ENCODE measurements around the gene GUCA1A. TPM values are rescaled to one million over a fixed set of nuclear protein-coding genes. Genes with fewer than 3 reads are reported as not detected.
"Not testable (repeated sequence)": the region's sequence is repeated elsewhere in the genome, so short reads cannot be mapped to it uniquely, and the experiment has no call there.

GUCA1A gene
- total RNA-seq, 1 donor from 2014 or later: not detected

- DNase-seq (ENCODE audit: low read depth in 2 of 2): peak in 1 of 2 donors; percentile 18
Measured at GRCh38 chr6:42175860-42176259, 2.7 kb downstream of the GUCA1A start.

DNA sequence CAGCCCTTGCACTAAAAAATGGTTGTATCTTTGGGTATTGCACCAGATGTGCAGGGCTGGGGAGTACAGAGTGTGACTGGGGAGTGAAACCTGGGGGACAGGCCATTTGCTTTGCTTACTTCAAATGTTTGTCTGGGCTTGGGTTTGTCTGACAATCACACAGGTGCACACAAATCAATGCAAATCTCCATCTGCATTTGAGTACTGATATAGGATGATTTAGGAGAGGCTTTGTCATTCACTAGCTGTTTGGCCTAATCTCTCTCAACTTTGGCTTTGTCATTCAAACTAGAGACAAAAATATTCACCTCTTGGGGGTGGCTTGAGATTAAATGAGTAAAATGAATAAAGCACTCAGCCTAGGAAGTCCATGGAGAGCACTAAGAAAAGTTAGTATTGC is 3.8 kb downstream of the GUCA1A start:
- DNase-seq (ENCODE audit: low read depth in 2 of 2): no peak

DNA sequence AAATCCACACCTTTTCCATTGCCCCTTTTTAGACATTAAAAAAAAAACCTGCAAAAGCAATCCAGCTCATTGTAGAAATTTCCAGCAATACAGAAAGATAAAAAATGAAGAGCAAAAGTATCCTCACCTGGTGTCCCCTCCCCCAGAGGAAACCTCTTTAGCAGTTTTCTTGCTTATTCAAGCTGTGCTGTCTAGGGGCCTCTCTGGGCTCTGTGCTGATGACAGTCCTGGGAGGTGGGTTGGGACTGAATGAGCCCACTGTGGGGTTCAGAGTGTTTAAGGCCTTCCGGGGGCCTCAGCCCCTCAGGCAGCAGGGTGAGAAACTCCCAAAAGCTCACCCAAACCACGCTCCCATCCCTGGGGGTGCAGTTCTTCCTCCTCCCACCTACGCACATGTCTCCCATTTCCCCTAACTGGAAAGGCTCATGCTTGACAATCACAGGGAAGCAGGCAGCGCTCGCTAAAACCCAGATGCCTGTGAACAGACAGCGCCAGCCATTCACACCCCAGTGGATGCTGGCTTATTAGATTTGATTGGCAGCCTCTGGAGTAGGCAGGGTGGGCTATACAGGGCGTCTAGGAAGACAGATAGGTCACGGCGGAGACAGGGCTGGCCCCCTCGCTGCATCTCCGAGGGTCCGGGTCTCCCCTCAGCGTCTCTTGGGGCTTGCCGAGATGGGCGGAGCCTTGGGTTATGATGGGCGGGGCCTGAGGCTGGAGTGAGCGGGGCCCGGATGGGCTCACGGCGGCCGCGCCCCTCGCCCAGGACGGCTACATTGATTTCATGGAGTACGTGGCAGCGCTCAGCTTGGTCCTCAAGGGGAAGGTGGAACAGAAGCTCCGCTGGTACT is 4.6 kb downstream of the GUCA1A start:
- no peak for DNase-seq (ENCODE audit: low read depth in 2 of 2)

GRCh38 chr6:42179261-42179944 is 6.2 kb downstream of the GUCA1A start:
- DNase-seq (ENCODE audit: low read depth in 2 of 2): no peak

- DNase-seq (ENCODE audit: low read depth in 2 of 2): no peak
Measured at GRCh38 chr6:42179945-42180313, 6.8 kb downstream of the GUCA1A start.

- no peak for DNase-seq (ENCODE audit: low read depth in 2 of 2)
Measured at GRCh38 chr6:42182101-42182500, 8.9 kb downstream of the GUCA1A start.

GRCh38 chr6:42184475-42184874 is 11.3 kb downstream of the GUCA1A start:
- no peak for DNase-seq (ENCODE audit: low read depth in 2 of 2)

DNA sequence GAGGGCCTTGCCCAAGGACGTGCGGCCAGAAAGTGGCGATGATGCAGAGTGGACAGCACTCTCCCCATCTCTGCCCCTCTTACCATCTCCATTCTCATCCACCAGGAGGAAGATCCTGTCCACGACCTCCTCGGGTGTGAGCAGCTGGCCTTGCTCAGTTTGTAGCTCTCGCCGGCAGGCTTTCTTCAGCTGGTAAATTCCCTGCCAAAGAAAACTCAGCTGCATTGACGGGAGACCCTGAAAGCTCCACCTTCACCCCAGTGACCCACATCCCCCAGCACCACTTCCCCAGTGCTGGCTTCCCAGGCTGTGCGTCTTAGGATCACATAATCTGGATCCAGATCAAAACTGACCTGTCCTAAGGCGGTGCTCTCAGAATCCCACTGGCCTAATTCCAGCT is 12.4 kb downstream of the GUCA1A start:
- DNase-seq (ENCODE audit: low read depth in 2 of 2): no peak

- DNase-seq (ENCODE audit: low read depth in 2 of 2): no peak
Measured at GRCh38 chr6:42188406-42188805, 15.2 kb downstream of the GUCA1A start.

DNA sequence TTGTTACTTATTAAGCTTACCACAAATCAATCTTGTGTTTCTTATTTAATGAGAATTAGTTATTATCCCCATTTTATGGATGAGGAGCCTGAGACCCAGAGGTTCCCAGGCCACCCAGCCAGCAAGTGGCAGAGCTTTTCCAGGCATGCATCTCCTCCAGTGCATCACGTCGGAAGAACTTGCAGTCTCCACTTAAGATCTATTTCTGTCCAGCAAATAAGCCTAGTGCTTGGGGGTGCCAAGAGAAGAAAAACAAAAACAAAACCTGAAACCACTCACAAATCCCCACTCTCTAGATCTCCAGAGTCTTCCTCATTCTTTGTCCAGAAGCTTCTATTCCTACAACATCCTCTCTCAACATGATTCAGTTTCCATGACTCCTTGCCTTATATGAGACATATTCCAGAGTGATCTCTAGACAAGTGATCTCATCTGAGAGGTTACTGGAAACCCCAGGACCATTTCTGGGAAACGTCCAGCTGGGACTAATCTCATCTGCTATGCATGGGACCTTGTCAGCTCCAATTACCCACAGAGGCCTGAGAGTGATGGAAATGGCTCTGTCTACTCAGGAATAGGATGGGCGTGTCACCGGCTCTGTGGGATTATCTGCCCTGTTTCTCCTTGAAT is 17.5 kb downstream of the GUCA1A start:
- no peak for DNase-seq (ENCODE audit: low read depth in 2 of 2)

- not testable (repeated sequence) for DNase-seq (ENCODE audit: low read depth in 2 of 2)
Measured at GRCh38 chr6:42192385-42192784, 19.2 kb downstream of the GUCA1A start.

GRCh38 chr6:42193491-42193894 is 20.3 kb downstream of the GUCA1A start:
- DNase-seq (ENCODE audit: low read depth in 2 of 2): no peak

DNA sequence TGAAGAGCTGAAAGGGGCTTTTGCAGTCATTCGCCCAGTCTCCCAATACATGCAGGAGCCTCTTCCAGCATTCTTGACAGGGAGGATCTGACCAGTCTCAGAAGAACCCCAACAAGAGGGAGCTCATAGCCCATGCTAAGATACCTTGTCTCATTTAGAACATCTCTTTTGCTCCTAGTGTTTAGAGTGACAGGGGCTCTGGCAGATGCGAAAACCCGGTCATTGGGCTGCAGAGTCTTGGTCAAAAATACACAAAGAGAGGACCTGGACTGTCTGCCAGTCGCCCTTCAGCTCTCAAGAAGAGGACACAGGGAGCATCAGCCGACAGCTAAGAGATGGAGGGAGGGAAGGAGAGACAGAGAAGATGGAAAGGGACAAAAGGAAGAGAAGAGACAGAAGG is 20.9 kb downstream of the GUCA1A start:
- no peak for DNase-seq (ENCODE audit: low read depth in 2 of 2)

DNA sequence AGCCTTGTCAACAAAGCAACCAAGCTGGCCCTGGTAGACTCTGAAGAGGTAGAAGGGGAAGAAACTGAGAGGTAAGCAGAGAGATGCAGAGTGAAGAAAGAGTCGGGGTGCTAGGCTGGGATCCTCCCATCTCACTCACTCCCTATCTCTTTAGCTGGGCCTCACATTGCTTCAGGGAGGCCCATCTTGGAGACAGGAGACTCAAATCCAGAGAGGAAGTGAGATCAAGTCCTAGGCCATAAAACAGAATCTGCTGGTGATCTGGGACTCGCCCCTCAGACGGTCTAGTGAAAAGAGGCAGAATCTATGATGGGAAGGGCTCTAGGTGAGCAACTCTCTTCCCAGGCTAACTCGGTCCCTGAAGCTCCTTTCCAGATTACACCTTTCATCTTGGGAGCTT is 22.3 kb downstream of the GUCA1A start:
- DNase-seq (ENCODE audit: low read depth in 2 of 2): no peak

GRCh38 chr6:42197555-42198362 is 24.6 kb downstream of the GUCA1A start:
- peak; percentile 78 to 95 for DNase-seq (ENCODE audit: low read depth in 2 of 2)

- DNase-seq (ENCODE audit: low read depth in 2 of 2): peak in 1 of 2 donors; percentile 22
Measured at GRCh38 chr6:42199106-42199981, 26.2 kb downstream of the GUCA1A start.

- peak in 1 of 2 donors; percentile 64 for DNase-seq (ENCODE audit: low read depth in 2 of 2)
Measured at GRCh38 chr6:42200035-42200434, 26.9 kb downstream of the GUCA1A start.

DNA sequence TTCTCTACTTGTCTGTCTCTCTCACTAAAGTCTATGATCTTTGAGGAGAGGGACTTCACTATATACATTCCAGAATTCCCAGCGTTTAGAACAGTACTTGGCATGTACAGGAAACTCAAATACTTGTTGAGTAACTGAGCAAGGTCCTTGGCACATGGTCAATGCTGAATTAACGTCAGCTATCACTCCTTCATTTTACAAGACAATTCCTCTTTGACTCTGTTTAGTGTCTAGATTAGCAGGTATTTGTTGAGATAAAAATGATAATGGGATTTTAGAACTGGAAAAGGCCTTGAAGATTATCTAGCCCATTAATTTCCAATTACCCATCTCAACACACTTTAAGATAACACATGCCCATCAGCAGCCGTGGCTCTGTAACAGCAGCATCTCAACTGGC is 28.2 kb downstream of the GUCA1A start:
- DNase-seq (ENCODE audit: low read depth in 2 of 2): no peak

- DNase-seq (ENCODE audit: low read depth in 2 of 2): not testable (repeated sequence)
Measured at GRCh38 chr6:42202131-42202915, 29.2 kb downstream of the GUCA1A start.

- DNase-seq (ENCODE audit: low read depth in 2 of 2): no peak
Measured at GRCh38 chr6:42203183-42203582, 30.0 kb downstream of the GUCA1A start.
